ENCODE results near the gene ZRANB1.

- TF ChIP-seq ZNF114 (CRISPR knock-in tag; IDR thresholded peaks at IDR 0.05) (no peak), REST (IDR thresholded peaks at IDR 0.05; ENCODE audit: unreplicated experiment) (no peak), POLR2AphosphoS5 (IDR thresholded peaks at IDR 0.05; ENCODE audit: low read depth) (no peak), CTCF (conservative IDR thresholded peaks at IDR 0.05; ENCODE audit: low read depth in 2 of 2) (no peak)
These were observed 24.3 kb upstream of the ZRANB1 start for GRCh38 chr10:124917428-124918190.
